ENCODE data around the gene ADARB2.
A peak's percentile ranks its signal among the peaks of the same experiment; 100 is the strongest.

- TF ChIP-seq CTCF (IDR thresholded peaks at IDR 0.05) (peak in 1 of 12 donors; percentile 21), POLR2A (IDR thresholded peaks at IDR 0.05) (no peak)
Measured at GRCh38 chr10:1360011-1360557, 377.2 kb downstream of the ADARB2 start.
